Vagina (tissue), 2 donors: ENCODE data around the gene ARID1B. TPM values are rescaled to one million over a fixed set of nuclear protein-coding genes. Genes with fewer than 3 reads are reported as not detected.

Experiments
- DNase-seq, 2 donors: peaks; one replicate each; pipeline ENCODE4 v3.0.0-alpha.2; 2017; ENCODE audit errors: extremely low spot score in 2 of 2
- H3K27ac ChIP-seq: fragments of 200-600 bp; sonication (generic); one replicate; pipeline ENCODE4 v1.5.1; 2019
- H3K27me3 ChIP-seq: fragments of 200-600 bp; sonication (generic); one replicate; pipeline ENCODE4 v1.5.1; 2019
- H3K36me3 ChIP-seq, 2 donors: fragments of 200-600 bp; sonication (generic); one replicate each; pipeline ENCODE4 v1.5.1; 2017 to 2019
- H3K4me1 ChIP-seq: fragments of 200-600 bp; sonication (generic); one replicate; pipeline ENCODE4 v1.5.1; 2019
- H3K4me3 ChIP-seq, 2 donors: fragments of 200-600 bp; sonication (generic); 1 replicate in 1 of 2; 2 replicates in 1 of 2; pipeline ENCODE4 v1.5.1; 2016 to 2019
- H3K9me3 ChIP-seq: fragments of 200-600 bp; sonication (generic); one replicate; pipeline ENCODE4 v1.5.1; 2019
- CTCF ChIP-seq, 3 experiments: fragments of 450-650 bp in 2 of 3; fragments of 200-600 bp in 1 of 3; sonication (generic) in 1 of 3; IDR thresholded peaks; one replicate each; pipeline ENCODE4 v1.5.1; 2017 to 2019; ENCODE audit warnings: antibody characterized with exemption in 3 of 3, mild to moderate bottlenecking in 2 of 3, moderate library complexity in 2 of 3
- POLR2A ChIP-seq, 2 donors: fragments of 450-650 bp; IDR thresholded peaks; one replicate each; pipeline ENCODE4 v1.6.1; 2017; ENCODE audit warnings: antibody characterized with exemption in 2 of 2, mild to moderate bottlenecking in 2 of 2, moderate library complexity in 2 of 2
- POLR2AphosphoS5 ChIP-seq, 2 donors: sonication (generic); formaldehyde crosslinking; IDR thresholded peaks; one replicate each; pipeline ENCODE4 v1.9.0; 2017; ENCODE audit warnings: antibody characterized with exemption in 2 of 2, mild to moderate bottlenecking in 2 of 2, low read depth in 1 of 2; ENCODE audit not compliant: insufficient read depth in 1 of 2
- intact Hi-C: fragments of 100-400 bp; cut with DNase I; formaldehyde crosslinking; loops from one replicate; pipeline ENCODE4 v1.15.1; 2023
- total RNA-seq: library from RNA; depleted of rRNA; stranded (reverse); fragments of >200 nt; gene quantifications from one replicate; pipeline ENCODE4 v1.2.3, GENCODE V29; 2016

Gene ARID1B
- total RNA-seq, 1 donor from 2014 or later, result 141 TPM

DNA sequence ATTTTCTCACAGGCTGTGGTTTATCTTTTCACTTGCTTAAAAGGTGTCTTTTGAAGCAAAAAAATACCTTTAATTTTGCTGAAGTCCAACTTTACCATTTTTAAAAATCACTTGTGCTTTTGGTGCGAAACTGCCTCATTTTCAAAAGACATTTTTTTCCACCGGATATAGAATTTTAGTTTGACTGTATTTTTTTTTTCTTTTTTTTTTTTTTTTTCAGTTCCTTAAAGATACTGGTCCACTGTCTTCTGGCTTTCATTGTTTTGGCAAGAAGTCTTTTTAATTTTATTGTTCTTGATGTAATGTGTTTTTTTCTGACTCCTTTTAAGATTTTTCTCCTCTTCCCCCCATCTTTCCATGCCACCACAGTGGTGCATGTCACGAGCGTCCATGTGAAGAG, 198.2 kb downstream of the ARID1B start:
- no peak overlapping the region for H3K4me3 ChIP-seq

DNA sequence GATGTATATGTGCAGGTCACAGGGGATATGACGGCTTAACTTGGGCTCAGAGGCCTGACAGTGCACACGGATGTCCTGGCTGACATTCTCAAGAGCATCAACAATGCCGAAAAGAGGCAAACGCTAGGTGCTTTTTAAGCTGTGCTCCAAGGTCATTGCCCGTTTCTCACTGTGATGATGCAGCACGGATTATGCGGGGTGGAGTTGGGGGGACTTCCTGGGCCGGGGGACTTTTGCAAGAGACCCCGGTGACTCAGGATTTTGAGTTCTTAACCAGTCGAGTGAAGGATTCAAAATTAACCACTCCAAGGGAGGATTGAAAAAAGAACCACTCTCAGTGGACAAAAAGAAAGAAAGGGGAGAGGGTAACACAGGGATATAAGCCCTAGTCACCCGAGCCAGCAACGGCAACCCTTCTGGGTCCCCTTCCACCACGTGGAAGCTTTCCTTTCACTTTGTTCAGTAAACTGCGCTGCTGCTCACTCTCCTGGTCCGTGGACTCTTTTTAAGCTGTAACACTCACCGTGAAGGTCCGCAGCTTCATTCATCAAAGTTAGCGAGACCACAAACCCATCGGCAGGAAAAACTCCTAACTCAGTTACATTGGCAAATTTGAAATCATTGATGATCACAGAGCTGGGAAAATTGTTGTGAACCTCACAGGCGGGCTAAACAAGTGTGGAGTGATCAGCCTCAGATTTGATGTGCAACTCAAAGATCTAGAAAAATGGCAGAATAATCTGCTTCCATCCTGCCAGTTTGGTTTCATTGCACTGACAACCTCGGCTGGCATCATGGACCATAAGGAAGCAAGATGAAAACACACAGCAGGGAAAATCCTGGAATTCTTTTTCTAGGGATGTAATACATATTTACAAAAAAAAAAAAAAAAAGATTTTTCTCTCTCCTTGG, 199.3 kb downstream of the ARID1B start:
- peaks cover 70% of the 10 kb centered on the region for H3K4me1 ChIP-seq
- H3K9me3 ChIP-seq, result no peaks in the 10 kb centered on the region
- no peak overlapping the region for H3K27ac ChIP-seq
- H3K4me3 ChIP-seq, result peak overlapping the region; percentile 4 to 18
- DNase-seq, result no peak
- H3K27me3 ChIP-seq, result no peaks in the 10 kb centered on the region
- H3K36me3 ChIP-seq, result no peaks in the 10 kb centered on the region
- TF ChIP-seq POLR2AphosphoS5 (IDR thresholded peaks at IDR 0.05; ENCODE audit: insufficient read depth in 1 of 2, low read depth in 1 of 2) (no peak), POLR2A (IDR thresholded peaks at IDR 0.05) (no peak), CTCF (IDR thresholded peaks at IDR 0.05) (no peak)
- intact Hi-C loops, result no loop called here

More for the DNA sequence above, 198.2 kb downstream of the ARID1B start:
- Histone ChIP-seq H3K27me3 (no peaks in the 10 kb centered on the region), H3K36me3 (no peaks in the 10 kb centered on the region), H3K27ac (no peak overlapping the region), H3K9me3 (no peaks in the 10 kb centered on the region), H3K4me1 (peaks cover 66% of the 10 kb centered on the region)
- DNase-seq, result no peak
- TF ChIP-seq POLR2A (IDR thresholded peaks at IDR 0.05) (no peak), CTCF (IDR thresholded peaks at IDR 0.05) (no peak), POLR2AphosphoS5 (IDR thresholded peaks at IDR 0.05; ENCODE audit: insufficient read depth in 1 of 2, low read depth in 1 of 2) (no peak)
- intact Hi-C loops, result no loop called here

- intact Hi-C loops, result no loop called here
- Histone ChIP-seq H3K36me3 (no peaks in the 10 kb centered on the region), H3K27ac (no peak overlapping the region), H3K27me3 (no peaks in the 10 kb centered on the region), H3K4me3 (no peak overlapping the region), H3K9me3 (no peaks in the 10 kb centered on the region), H3K4me1 (peaks cover 69% of the 10 kb centered on the region)
- DNase-seq, result no peak
- TF ChIP-seq CTCF (IDR thresholded peaks at IDR 0.05), result no peak
- peak in 1 of 2 donors; percentile 46 for TF ChIP-seq POLR2AphosphoS5 (IDR thresholded peaks at IDR 0.05; ENCODE audit: insufficient read depth in 1 of 2, low read depth in 1 of 2)
These were observed 200.5 kb downstream of the ARID1B start for GRCh38 chr6:156977527-156978291.

DNA sequence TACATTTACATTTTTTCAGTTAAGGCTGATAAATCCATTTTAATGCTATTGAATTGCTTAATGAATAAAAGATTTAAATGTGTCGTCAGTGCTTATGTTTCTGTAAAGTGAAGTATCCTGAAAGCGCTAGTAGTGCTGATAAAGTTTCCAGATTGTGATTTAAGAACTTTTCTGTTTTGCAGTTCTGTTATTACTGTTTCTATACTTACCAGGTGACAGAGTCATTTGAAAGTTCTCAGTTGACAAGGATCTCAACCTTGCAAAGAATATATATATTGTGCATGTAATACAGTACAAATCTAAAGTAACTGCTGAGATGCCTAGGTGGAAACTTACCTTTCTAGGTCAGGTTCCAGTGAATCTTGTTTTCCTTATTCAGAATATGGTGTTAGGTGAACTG, 201.8 kb downstream of the ARID1B start:
- Histone ChIP-seq H3K4me1 (peaks cover 70% of the 10 kb centered on the region), H3K27ac (no peak overlapping the region), H3K36me3 (no peaks in the 10 kb centered on the region), H3K4me3 (no peak overlapping the region), H3K9me3 (no peaks in the 10 kb centered on the region), H3K27me3 (no peaks in the 10 kb centered on the region)
- no peak for TF ChIP-seq POLR2AphosphoS5 (IDR thresholded peaks at IDR 0.05; ENCODE audit: insufficient read depth in 1 of 2, low read depth in 1 of 2)
- no peak for TF ChIP-seq POLR2A (IDR thresholded peaks at IDR 0.05)
- TF ChIP-seq CTCF (IDR thresholded peaks at IDR 0.05), result no peak
- no peak for DNase-seq
- intact Hi-C loops, result no loop called here
